Endothelial cell of umbilical vein (primary cell): ENCODE results near the gene ACER3. TPM values are rescaled to one million over a fixed set of nuclear protein-coding genes. Genes with fewer than 3 reads are reported as not detected.

Experiments
- BruUV-seq: library from RNA; stranded (reverse); fragments of 400-500 nt; replicated peaks from 2 replicates; lab custom pipeline; 2021; lab: Mats Ljungman, UMichigan
- CTCF ChIA-PET: fragments of 300-600, 350-600 bp; sonication (Branson Sonifier 250); formaldehyde crosslinking; loops from one replicate; lab custom pipeline; 2021; ENCODE audit warnings: antibody characterized with exemption, inconsistent platforms; lab: Charles Lee
- POLR2A ChIA-PET: fragments of 300-600, 350-600 bp; sonication (Branson Sonifier 250); formaldehyde crosslinking; loops from one replicate; lab custom pipeline; 2021; ENCODE audit warnings: antibody characterized with exemption, inconsistent platforms; lab: Charles Lee
- DNase-seq: peaks from one replicate; pipeline ENCODE4 v3.0.0-alpha.2; 2011; ENCODE audit warnings: low read depth, low spot score
- FAIRE-seq: peaks from 2 replicates; lab custom pipeline; 2011; peaks lifted over from hg19 to GRCh38; lab: Jason Lieb, UNC
- H2AFZ ChIP-seq: 2 replicates; pipeline ENCODE4 v1.6.0; 2012; ENCODE audit warnings: low read depth, low read length, control low read depth, inconsistent platforms
- H3K27ac ChIP-seq: 2 replicates; pipeline ENCODE4 v1.5.1; 2011; ENCODE audit warnings: low read depth, mild to moderate bottlenecking, control low read depth, low read length, moderate library complexity; ENCODE audit not compliant: insufficient read depth
- H3K27me3 ChIP-seq, 2 experiments: 2 replicates each; pipeline versions ENCODE4 v1.6.0 to v1.6.1; 2011; ENCODE audit warnings: low read length in 2 of 2, mixed read lengths in 1 of 2; ENCODE audit not compliant: control insufficient read depth in 2 of 2, insufficient read depth in 2 of 2
- H3K36me3 ChIP-seq, 2 experiments: 2 replicates in 1 of 2; 3 replicates in 1 of 2; pipeline ENCODE4 v1.5.1; 2011; ENCODE audit warnings: low read length in 2 of 2, mild to moderate bottlenecking in 1 of 2, moderate library complexity in 1 of 2; ENCODE audit not compliant: control insufficient read depth in 2 of 2, insufficient read depth in 2 of 2; ENCODE audit errors: extremely low read depth in 1 of 2
- H3K4me1 ChIP-seq: 3 replicates; pipeline ENCODE4 v1.5.1; 2011; ENCODE audit warnings: mild to moderate bottlenecking, low read length; ENCODE audit not compliant: control insufficient read depth, insufficient read depth; ENCODE audit errors: extremely low read depth
- H3K4me2 ChIP-seq: 2 replicates; pipeline ENCODE4 v1.6.1; 2011; ENCODE audit warnings: low read length, control low read depth, mixed read lengths; ENCODE audit not compliant: insufficient read depth
- H3K4me3 ChIP-seq, 3 experiments: fragments of 200-600 bp in 1 of 3; sonication (generic), shearing (Covaris generic) in 1 of 3; replicated peaks in 1 of 3; 2 replicates each; pipeline ENCODE4 v1.5.1; 2011 to 2016; ENCODE audit warnings: control low read depth in 3 of 3, low read length in 3 of 3, mild to moderate bottlenecking in 2 of 3, inconsistent platforms in 1 of 3, low read depth in 1 of 3, moderate library complexity in 1 of 3; ENCODE audit not compliant: insufficient read depth in 1 of 3
- H3K79me2 ChIP-seq: 2 replicates; pipeline ENCODE4 v1.6.0; 2012; ENCODE audit warnings: low read length, inconsistent platforms; ENCODE audit not compliant: control insufficient read depth, insufficient read depth
- H3K9ac ChIP-seq: replicated peaks from 2 replicates; pipeline ENCODE3; 2011; ENCODE audit warnings: low read length, control low read depth; ENCODE audit not compliant: insufficient read depth; ENCODE audit errors: extremely low read depth
- H3K9me1 ChIP-seq: replicated peaks from 3 replicates; pipeline ENCODE4 v1.6.0; 2011; ENCODE audit warnings: mild to moderate bottlenecking, low read length; ENCODE audit not compliant: control insufficient read depth, insufficient read depth; ENCODE audit errors: extremely low read depth
- H3K9me3 ChIP-seq: replicated peaks from 2 replicates; pipeline ENCODE4 v1.5.1; 2012; ENCODE audit warnings: low read length, inconsistent platforms; ENCODE audit not compliant: control insufficient read depth, insufficient read depth
- H4K20me1 ChIP-seq: replicated peaks from 2 replicates; pipeline ENCODE3; 2011; ENCODE audit warnings: mild to moderate bottlenecking, low read length; ENCODE audit not compliant: control insufficient read depth, insufficient read depth; ENCODE audit errors: extremely low read depth
- EZH2 ChIP-seq: IDR thresholded peaks from 2 replicates; pipeline ENCODE4 v1.6.1; 2012; ENCODE audit warnings: borderline replicate concordance, low read depth, mild to moderate bottlenecking, moderate library complexity, low read length, inconsistent platforms; ENCODE audit not compliant: severe bottlenecking
- FOS ChIP-seq: IDR thresholded peaks from 2 replicates; pipeline ENCODE4 v1.6.1; 2011; ENCODE audit warnings: mild to moderate bottlenecking, low read length, moderate library complexity, borderline replicate concordance; ENCODE audit not compliant: insufficient read depth
- GATA2 ChIP-seq: IDR thresholded peaks from 2 replicates; pipeline ENCODE4 v1.7.0; 2011; ENCODE audit warnings: low read depth, mild to moderate bottlenecking, moderate library complexity, mixed read lengths, low read length; ENCODE audit not compliant: insufficient read length, insufficient read depth
- JUN ChIP-seq: IDR thresholded peaks from 2 replicates; pipeline ENCODE4 v1.6.1; 2011; ENCODE audit warnings: borderline replicate concordance, low read depth; ENCODE audit not compliant: insufficient read length, insufficient read depth
- MYC ChIP-seq: IDR thresholded peaks from one replicate; pipeline ENCODE4 v1.6.1; 2011; ENCODE audit warnings: mild to moderate bottlenecking, low read depth, low read length
- POLR2A ChIP-seq: IDR thresholded peaks from 2 replicates; pipeline ENCODE4 v1.6.1; 2012; ENCODE audit warnings: low read depth, mild to moderate bottlenecking, control low read depth, low read length
- POLR2AphosphoS5 ChIP-seq: IDR thresholded peaks from 2 replicates; pipeline ENCODE4 v1.6.1; 2012; ENCODE audit warnings: low read depth, mild to moderate bottlenecking, control low read depth, low read length, moderate library complexity; ENCODE audit not compliant: insufficient read depth
- dilution Hi-C: fragments of 300-500 bp; cut with MboI; formaldehyde crosslinking; loops from one replicate; pipeline ENCODE4 v1.15.0; 2019; ENCODE audit warnings: low sequenced_read_pairs; ENCODE audit not compliant: extremely low pct_ligation_motif_present
- intact Hi-C: fragments of 100-400 bp; cut with micrococcal nuclease; formaldehyde crosslinking; loops from one replicate; pipeline ENCODE4 v1.10.0; 2022
- polyA plus RNA-seq, 4 experiments: library from polyadenylated mRNA; depleted of rRNA in 3 of 4; stranded (reverse) in 3 of 4; unstranded in 1 of 4; fragments of >200 nt; gene quantifications; 2 replicates each; pipeline versions ENCODE4 v1.2.1 to v1.2.3, GENCODE V29; 2011 to 2012; ENCODE audit warnings: missing spikeins in 1 of 4
- total RNA-seq: library from RNA; stranded (reverse); gene quantifications from 2 replicates; pipeline ENCODE4 v1.2.3, GENCODE V29; 2021
- TF ChIP-seq, protein P1 (sequence below): IDR thresholded peaks from 2 replicates; pipeline ENCODE4 v1.6.1; 2011; ENCODE audit not compliant: insufficient read depth, insufficient read length
- TF ChIP-seq, protein P2 (sequence below), 2 donors: IDR thresholded peaks; 1 replicate in 1 of 2; 2 replicates in 1 of 2; pipeline ENCODE4 v1.5.1; 2011; ENCODE audit warnings: low read length in 2 of 2, mild to moderate bottlenecking in 2 of 2, moderate library complexity in 2 of 2, control low read depth in 1 of 2, inconsistent platforms in 1 of 2, low read depth in 1 of 2; ENCODE audit not compliant: insufficient read depth in 1 of 2; ENCODE audit errors: extremely low read depth in 1 of 2

ACER3 gene
- total and polyA plus RNA-seq, 2 donors (not counting 3 experiments of a cell fraction or from before 2014, with no cell fraction given), result 9.9 to 31.6 TPM

DNA sequence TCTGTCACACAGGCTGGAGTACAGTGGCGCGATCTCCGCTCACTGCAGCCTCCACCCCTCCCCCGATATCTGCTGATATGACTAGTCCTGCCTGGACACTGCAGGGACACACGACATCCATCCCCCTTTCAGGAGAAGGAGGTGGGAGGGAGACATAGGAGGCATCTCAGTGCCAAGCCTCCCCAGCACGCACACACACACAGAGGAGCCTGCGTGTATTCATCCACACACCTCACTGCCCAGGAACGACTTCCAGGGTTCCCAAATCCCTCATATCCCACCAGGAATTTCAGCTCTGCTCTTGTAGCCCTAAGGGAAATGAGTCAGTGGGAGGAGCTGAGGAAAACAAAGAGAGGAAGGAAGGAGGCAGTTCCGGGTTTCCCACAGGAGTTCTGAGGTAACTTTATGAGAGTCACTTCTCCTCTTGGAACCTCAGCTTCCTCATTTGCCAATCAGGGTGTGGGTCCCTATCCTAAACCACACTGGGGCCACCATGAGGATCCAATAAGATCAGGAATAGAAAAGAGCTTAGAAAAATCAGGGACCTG lies 37.2 kb upstream of the ACER3 start:
- Histone ChIP-seq H3K4me2 (peak overlapping the region; percentile 83), H3K9me3 (no peaks in the 10 kb centered on the region), H3K27ac (peak overlapping the region; percentile 99), H3K27me3 (no peaks in the 10 kb centered on the region), H4K20me1 (no peaks in the 10 kb centered on the region), H2AFZ (no peak overlapping the region), H3K4me3 (peak overlapping the region in 2 of 3 experiments; percentile 25 to 55), H3K36me3 (no peaks in the 10 kb centered on the region), H3K9ac (peak overlapping the region; percentile 91), H3K9me1 (no peaks in the 10 kb centered on the region), H3K4me1 (peaks cover 31% of the 10 kb centered on the region), H3K79me2 (no peaks in the 10 kb centered on the region)
- intact Hi-C loops, result loop anchor here (1.0 kb wide), 6 partner anchors 13 to 96 kb away; partner anchors contain the start of gene ACER3
- BruUV-seq, result TSS peak; percentile 90
- peak; percentile 97 for DNase-seq
- POLR2A ChIA-PET, result interaction anchor here (1.1 kb wide), 1 partner anchor 16 kb away, joined by 3 read pairs; no protein-coding TSS in a partner anchor
- dilution Hi-C loops, result loop anchor here (25.0 kb wide), 1 partner anchor 89 kb away; no protein-coding TSS in a partner anchor
- TF ChIP-seq, protein P1, sequence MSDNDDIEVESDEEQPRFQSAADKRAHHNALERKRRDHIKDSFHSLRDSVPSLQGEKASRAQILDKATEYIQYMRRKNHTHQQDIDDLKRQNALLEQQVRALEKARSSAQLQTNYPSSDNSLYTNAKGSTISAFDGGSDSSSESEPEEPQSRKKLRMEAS, result no peak
- TF ChIP-seq GATA2, result peak; percentile 22
- TF ChIP-seq FOS, result peak; percentile 90
- TF ChIP-seq EZH2, result no peak
- TF ChIP-seq, protein P2, sequence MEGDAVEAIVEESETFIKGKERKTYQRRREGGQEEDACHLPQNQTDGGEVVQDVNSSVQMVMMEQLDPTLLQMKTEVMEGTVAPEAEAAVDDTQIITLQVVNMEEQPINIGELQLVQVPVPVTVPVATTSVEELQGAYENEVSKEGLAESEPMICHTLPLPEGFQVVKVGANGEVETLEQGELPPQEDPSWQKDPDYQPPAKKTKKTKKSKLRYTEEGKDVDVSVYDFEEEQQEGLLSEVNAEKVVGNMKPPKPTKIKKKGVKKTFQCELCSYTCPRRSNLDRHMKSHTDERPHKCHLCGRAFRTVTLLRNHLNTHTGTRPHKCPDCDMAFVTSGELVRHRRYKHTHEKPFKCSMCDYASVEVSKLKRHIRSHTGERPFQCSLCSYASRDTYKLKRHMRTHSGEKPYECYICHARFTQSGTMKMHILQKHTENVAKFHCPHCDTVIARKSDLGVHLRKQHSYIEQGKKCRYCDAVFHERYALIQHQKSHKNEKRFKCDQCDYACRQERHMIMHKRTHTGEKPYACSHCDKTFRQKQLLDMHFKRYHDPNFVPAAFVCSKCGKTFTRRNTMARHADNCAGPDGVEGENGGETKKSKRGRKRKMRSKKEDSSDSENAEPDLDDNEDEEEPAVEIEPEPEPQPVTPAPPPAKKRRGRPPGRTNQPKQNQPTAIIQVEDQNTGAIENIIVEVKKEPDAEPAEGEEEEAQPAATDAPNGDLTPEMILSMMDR (IDR thresholded peaks at IDR 0.05; ENCODE audit: extremely low read depth in 1 of 2, insufficient read depth in 1 of 2, low read depth in 1 of 2, low read length in 2 of 2), result no peak
- TF ChIP-seq MYC, result no peak
- TF ChIP-seq JUN, result peak; percentile 98
- TF ChIP-seq POLR2AphosphoS5, result peak; percentile 89
- peak; percentile 68 for TF ChIP-seq POLR2A
- CTCF ChIA-PET, result interaction anchor here (1.2 to 3.2 kb wide), 10 partner anchors 12 to 101 kb away, joined by 3 to 45 read pairs (median 8); no protein-coding TSS in a partner anchor
- FAIRE-seq, result peak; percentile 100
